Measurements from ENCODE around the gene NOB1. TPM values are rescaled to one million over a fixed set of nuclear protein-coding genes. Genes with fewer than 3 reads are reported as not detected.

Gene NOB1
- total RNA-seq, 1 experiment from 2014 or later = 101 TPM

DNA sequence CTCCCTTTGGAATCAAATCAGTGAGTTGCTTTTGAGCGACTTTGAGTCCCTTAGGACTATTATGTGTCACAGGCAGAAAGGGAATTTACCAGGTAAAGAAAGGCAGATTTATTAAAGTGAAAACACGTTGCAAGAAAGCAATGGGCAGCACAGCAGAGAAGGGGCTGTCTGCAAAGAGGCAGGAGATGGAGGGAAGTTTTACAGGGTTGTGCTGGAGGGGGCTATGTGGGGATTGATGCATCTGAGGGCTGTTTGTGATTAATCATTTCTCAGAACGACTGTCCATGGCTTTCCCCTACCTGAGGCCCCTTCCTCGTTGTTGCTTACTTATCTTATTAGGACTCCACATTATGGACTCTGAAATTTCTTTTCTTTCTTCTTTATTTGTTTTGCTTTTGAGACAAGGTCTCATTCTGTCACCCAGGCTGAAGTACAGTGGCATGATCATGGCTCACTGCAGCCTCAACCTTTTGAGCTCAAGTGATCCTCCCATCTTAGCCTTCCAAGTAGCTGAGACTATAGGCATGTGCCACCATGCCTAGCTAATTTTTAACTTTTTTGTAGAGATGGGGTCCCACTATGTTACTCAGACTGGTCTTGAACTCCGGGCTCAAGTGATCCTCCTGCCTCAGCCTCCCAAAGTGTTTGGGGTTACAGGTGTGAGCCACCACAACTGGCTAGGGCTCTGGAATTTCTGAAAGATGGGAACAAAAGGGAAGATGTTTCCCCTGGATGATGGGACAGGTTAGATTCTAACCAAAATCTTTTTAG, 12.9 kb upstream of the NOB1 start:
- Histone ChIP-seq H3K27ac (ENCODE audit: insufficient read length, low read depth, low read length) (no peak overlapping the region), H4K5ac (ENCODE audit: insufficient read length, low read depth, low read length) (no peak overlapping the region), H3K4ac (ENCODE audit: low read depth, low read length) (no peak overlapping the region), H3K23ac (ENCODE audit: insufficient read length, low read depth, low read length) (no peak overlapping the region), H3K9me3 (ENCODE audit: control insufficient read depth, low read depth, low read length) (no peaks in the 10 kb centered on the region), H3K4me2 (ENCODE audit: insufficient read depth, insufficient read length, low read length) (no peak overlapping the region), H3K56ac (ENCODE audit: insufficient read length, low read depth, low read length) (no peak overlapping the region), H2BK120ac (ENCODE audit: low read depth, low read length, poor library complexity, severe bottlenecking) (no peak overlapping the region), H3K18ac (ENCODE audit: insufficient read length, low read depth, low read length) (no peak overlapping the region), H3K23me2 (ENCODE audit: insufficient read length, low read depth, low read length, poor library complexity, severe bottlenecking) (peaks cover 4% of the 10 kb centered on the region), H2BK20ac (ENCODE audit: low read depth, low read length, poor library complexity, severe bottlenecking) (no peak overlapping the region), H2BK12ac (ENCODE audit: insufficient read length, low read depth, low read length) (no peak overlapping the region), H2AK5ac (ENCODE audit: insufficient read length, low read length) (no peak overlapping the region), H2BK5ac (ENCODE audit: insufficient read length, low read length) (no peak overlapping the region), H4K20me1 (ENCODE audit: control insufficient read depth, insufficient read depth, insufficient read length) (no peaks in the 10 kb centered on the region), H3K9ac (ENCODE audit: extremely low read depth, insufficient read length, low read length) (no peak overlapping the region), H3K14ac (ENCODE audit: insufficient read depth, low read length) (no peak overlapping the region), H3K79me1 (ENCODE audit: insufficient read depth, low read depth, low read length, poor library complexity, severe bottlenecking) (peaks cover 4% of the 10 kb centered on the region), H3K79me2 (ENCODE audit: insufficient read depth, low read length) (peaks cover 16% of the 10 kb centered on the region; the same call in 1 of the 2 replicates), H2AFZ (ENCODE audit: low read length) (no peak overlapping the region), H3T11ph (ENCODE audit: low read length) (no peak overlapping the region), H2BK15ac (ENCODE audit: low read depth, low read length) (no peak overlapping the region), H4K91ac (ENCODE audit: insufficient read length, low read depth, low read length) (no peak overlapping the region), H4K8ac (replicated peaks; ENCODE audit: insufficient read length, low read depth, low read length) (no peak overlapping the region), H3K27me3 (ENCODE audit: insufficient read depth, low read length) (no peaks in the 10 kb centered on the region), H3K4me1 (ENCODE audit: insufficient read depth, low read length) (no peaks in the 10 kb centered on the region)
- Mint-ChIP-seq H3K4me1 (peaks cover 8 to 9% of the 10 kb centered on the region in 2 experiments), H3K4me3 (no peak overlapping the region), H3K27me3 (ENCODE audit: low read depth) (no peaks in the 10 kb centered on the region), H3K27ac (peak overlapping the region in 1 of 3 experiments; percentile 21; a peak in 1 of 7 replicates), H3K9me3 (peaks cover 0 to 3% of the 10 kb centered on the region in 2 experiments; a peak in 2 of 5 replicates), H3K36me3 (ENCODE audit: insufficient read depth in 1 of 3, low read depth in 3 of 3) (peaks cover 0 to 2% (median 2%) of the 10 kb centered on the region in 3 experiments; a peak in 4 of 7 replicates)
- TF ChIP-seq, protein P1, sequence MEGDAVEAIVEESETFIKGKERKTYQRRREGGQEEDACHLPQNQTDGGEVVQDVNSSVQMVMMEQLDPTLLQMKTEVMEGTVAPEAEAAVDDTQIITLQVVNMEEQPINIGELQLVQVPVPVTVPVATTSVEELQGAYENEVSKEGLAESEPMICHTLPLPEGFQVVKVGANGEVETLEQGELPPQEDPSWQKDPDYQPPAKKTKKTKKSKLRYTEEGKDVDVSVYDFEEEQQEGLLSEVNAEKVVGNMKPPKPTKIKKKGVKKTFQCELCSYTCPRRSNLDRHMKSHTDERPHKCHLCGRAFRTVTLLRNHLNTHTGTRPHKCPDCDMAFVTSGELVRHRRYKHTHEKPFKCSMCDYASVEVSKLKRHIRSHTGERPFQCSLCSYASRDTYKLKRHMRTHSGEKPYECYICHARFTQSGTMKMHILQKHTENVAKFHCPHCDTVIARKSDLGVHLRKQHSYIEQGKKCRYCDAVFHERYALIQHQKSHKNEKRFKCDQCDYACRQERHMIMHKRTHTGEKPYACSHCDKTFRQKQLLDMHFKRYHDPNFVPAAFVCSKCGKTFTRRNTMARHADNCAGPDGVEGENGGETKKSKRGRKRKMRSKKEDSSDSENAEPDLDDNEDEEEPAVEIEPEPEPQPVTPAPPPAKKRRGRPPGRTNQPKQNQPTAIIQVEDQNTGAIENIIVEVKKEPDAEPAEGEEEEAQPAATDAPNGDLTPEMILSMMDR (conservative IDR thresholded peaks at IDR 0.05) = no peak
- no CpG with 5 or more reads among the region's 5 CpGs for WGBS (ENCODE audit: extremely low coverage, insufficient read length, low lambda C conversion rate)
- no peak for DNase-seq

All from H9 (cell line).